Nephron (organoid): Measurements from ENCODE around the gene TMEM139.
A peak's percentile ranks its signal among the peaks of the same experiment; 100 is the strongest.
"Not testable (repeated sequence)": the region's sequence is repeated elsewhere in the genome, so short reads cannot be mapped to it uniquely, and the experiment has no call there.

Experiments used
- H3K27ac Mint-ChIP-seq, 3 experiments: 2 replicates each; pipeline ENCODE4 v1.8.0; 2020; ENCODE audit warnings: mixed read lengths in 3 of 3, mild to moderate bottlenecking in 2 of 3, moderate library complexity in 1 of 3
- H3K27me3 Mint-ChIP-seq: 2 replicates; pipeline ENCODE4 v1.8.0; 2021; ENCODE audit warnings: low read depth, mild to moderate bottlenecking, moderate library complexity, mixed read lengths
- H3K36me3 Mint-ChIP-seq: 2 replicates; pipeline ENCODE4 v1.8.0; 2020; ENCODE audit warnings: low read depth, mixed read lengths
- H3K4me1 Mint-ChIP-seq: 2 replicates; pipeline ENCODE4 v1.8.0; 2020; ENCODE audit warnings: mixed read lengths
- H3K4me3 Mint-ChIP-seq, 3 experiments: 2 replicates each; pipeline ENCODE4 v1.8.0; 2020; ENCODE audit warnings: mild to moderate bottlenecking in 3 of 3, mixed read lengths in 3 of 3, moderate library complexity in 2 of 3
- H3K9me3 Mint-ChIP-seq: 2 replicates; pipeline ENCODE4 v1.8.0; 2020; ENCODE audit warnings: mixed read lengths
- CTCF ChIP-seq, 3 experiments: fragments of 200-600 bp; sonication (generic); IDR thresholded peaks; one replicate each; pipeline ENCODE4 v1.5.0; 2021; ENCODE audit warnings: antibody characterized with exemption in 3 of 3; ENCODE audit not compliant: unreplicated experiment in 3 of 3

The TMEM139 gene

GRCh38 chr7:143261901-143262300, 22.9 kb upstream of the TMEM139 start:
- Mint-ChIP-seq H3K4me1 (peaks cover 17% of the 10 kb centered on the region), H3K4me3 (peak overlapping the region; percentile 80 to 98 (median 91)), H3K36me3 (peaks cover 10% of the 10 kb centered on the region), H3K27me3 (no peaks in the 10 kb centered on the region), H3K9me3 (no peaks in the 10 kb centered on the region), H3K27ac (peak overlapping the region in 1 of 3 experiments; percentile 72)
- no peak for TF ChIP-seq CTCF (IDR thresholded peaks at IDR 0.05; ENCODE audit: unreplicated experiment in 3 of 3)

GRCh38 chr7:143263266-143264195, 21.2 kb upstream of the TMEM139 start, which contains the start of gene GSTK1:
GSTK1 (plus strand) TSS chr7:143263441; CDS start chr7:143263514, 73 bp downstream.
- peaks cover 17% of the 10 kb centered on the region for H3K4me1 Mint-ChIP-seq
- no peaks in the 10 kb centered on the region for H3K9me3 Mint-ChIP-seq
- peak within 1 kb of the TSS; percentile 88 to 97 (median 93) for H3K27ac Mint-ChIP-seq
- TF ChIP-seq CTCF (IDR thresholded peaks at IDR 0.05; ENCODE audit: unreplicated experiment in 3 of 3), result no peak
- no peaks in the 10 kb centered on the region for H3K27me3 Mint-ChIP-seq
- peak within 1 kb of the TSS; percentile 91 to 98 (median 97) for H3K4me3 Mint-ChIP-seq
- peaks cover 17% of the 10 kb centered on the region for H3K36me3 Mint-ChIP-seq

- peak overlapping the region; percentile 91 to 98 (median 97) for H3K4me3 Mint-ChIP-seq
- H3K9me3 Mint-ChIP-seq, H3K27me3 Mint-ChIP-seq: not testable (repeated sequence)
- H3K4me1 Mint-ChIP-seq, result peaks cover 17% of the 10 kb centered on the region
- peak overlapping the region; percentile 88 to 97 (median 93) for H3K27ac Mint-ChIP-seq
- H3K36me3 Mint-ChIP-seq, result peaks cover 24% of the 10 kb centered on the region
Measured at GRCh38 chr7:143264196-143264568, 20.6 kb upstream of the TMEM139 start.

- Mint-ChIP-seq H3K9me3 (no peaks in the 10 kb centered on the region), H3K36me3 (peaks cover 33% of the 10 kb centered on the region), H3K27me3 (no peaks in the 10 kb centered on the region), H3K4me3 (peak overlapping the region; percentile 35 to 62 (median 60)), H3K27ac (peak overlapping the region in 1 of 3 experiments; percentile 1), H3K4me1 (peaks cover 17% of the 10 kb centered on the region)
- TF ChIP-seq CTCF (IDR thresholded peaks at IDR 0.05; ENCODE audit: unreplicated experiment in 3 of 3), result no peak
Measured at GRCh38 chr7:143265017-143265693, 19.6 kb upstream of the TMEM139 start.

GRCh38 chr7:143269251-143269650, 15.5 kb upstream of the TMEM139 start:
- Mint-ChIP-seq H3K36me3 (peaks cover 40% of the 10 kb centered on the region), H3K27ac (peak overlapping the region; percentile 38 to 79 (median 76)), H3K4me1 (peaks cover 10% of the 10 kb centered on the region), H3K27me3 (no peaks in the 10 kb centered on the region), H3K4me3 (no peak overlapping the region), H3K9me3 (no peaks in the 10 kb centered on the region)
- no peak for TF ChIP-seq CTCF (IDR thresholded peaks at IDR 0.05; ENCODE audit: unreplicated experiment in 3 of 3)

GRCh38 chr7:143271240-143271639, 13.5 kb upstream of the TMEM139 start:
- Mint-ChIP-seq H3K4me3 (no peak overlapping the region), H3K27ac (no peak overlapping the region), H3K36me3 (peaks cover 30% of the 10 kb centered on the region), H3K27me3 (no peaks in the 10 kb centered on the region), H3K4me1 (no peaks in the 10 kb centered on the region), H3K9me3 (no peaks in the 10 kb centered on the region)
- no peak for TF ChIP-seq CTCF (IDR thresholded peaks at IDR 0.05; ENCODE audit: unreplicated experiment in 3 of 3)
